ENCODE measurements around the gene LRCH3. TPM values are rescaled to one million over a fixed set of nuclear protein-coding genes. Genes with fewer than 3 reads are reported as not detected.
A peak's percentile ranks its signal among the peaks of the same experiment; 100 is the strongest.

LRCH3 gene
- total and polyA plus RNA-seq, 4 donors, result 44.5 to 84.6 (median 58.0) TPM

- Histone ChIP-seq H3K4me3 (ENCODE audit: low read depth, low read length) (no peak overlapping the region), H3K36me3 (ENCODE audit: control insufficient read depth, insufficient read depth, low read length) (peaks cover 3% of the 10 kb centered on the region), H3K27me3 (ENCODE audit: control insufficient read depth, insufficient read depth, low read length) (no peaks in the 10 kb centered on the region), H3K4me1 (ENCODE audit: control insufficient read depth, insufficient read depth, low read length) (peaks cover 11% of the 10 kb centered on the region), H3K27ac (ENCODE audit: low read depth, low read length) (no peak overlapping the region), H3K9me3 (ENCODE audit: control insufficient read depth, insufficient read depth, low read length) (no peaks in the 10 kb centered on the region)
- DNase-seq (ENCODE audit: low read depth in 4 of 6, low spot score in 6 of 6), result no peak
- 100% methylated on average over 1 of the region's 3 CpGs for WGBS (ENCODE audit: insufficient coverage)
These were observed 1.7 kb upstream of the LRCH3 start for GRCh38 chr3:197789309-197789708.

- no peak for DNase-seq (ENCODE audit: low read depth in 4 of 6, low spot score in 6 of 6)
- no CpG with 5 or more reads among the region's 1 CpG for WGBS (ENCODE audit: insufficient coverage)
- H3K27ac ChIP-seq (ENCODE audit: low read depth, low read length), result no peak overlapping the region
- no peaks in the 10 kb centered on the region for H3K27me3 ChIP-seq (ENCODE audit: control insufficient read depth, insufficient read depth, low read length)
- H3K4me3 ChIP-seq (ENCODE audit: low read depth, low read length), result no peak overlapping the region
- peaks cover 3% of the 10 kb centered on the region for H3K36me3 ChIP-seq (ENCODE audit: control insufficient read depth, insufficient read depth, low read length)
- peaks cover 11% of the 10 kb centered on the region for H3K4me1 ChIP-seq (ENCODE audit: control insufficient read depth, insufficient read depth, low read length)
- no peaks in the 10 kb centered on the region for H3K9me3 ChIP-seq (ENCODE audit: control insufficient read depth, insufficient read depth, low read length)
These were observed 1.0 kb upstream of the LRCH3 start for GRCh38 chr3:197790033-197790432.

- Histone ChIP-seq H3K36me3 (ENCODE audit: control insufficient read depth, insufficient read depth, low read length) (peaks cover 3% of the 10 kb centered on the region), H3K4me3 (ENCODE audit: low read depth, low read length) (peak overlapping the region; percentile 93), H3K27me3 (ENCODE audit: control insufficient read depth, insufficient read depth, low read length) (no peaks in the 10 kb centered on the region), H3K27ac (ENCODE audit: low read depth, low read length) (peak overlapping the region; percentile 97), H3K4me1 (ENCODE audit: control insufficient read depth, insufficient read depth, low read length) (peaks cover 11% of the 10 kb centered on the region), H3K9me3 (ENCODE audit: control insufficient read depth, insufficient read depth, low read length) (no peaks in the 10 kb centered on the region)
- 0% methylated on average over 9 of the region's 25 CpGs for WGBS (ENCODE audit: insufficient coverage)
- peak in 3 of 6 donors; percentile 20 to 63 (median 24) for DNase-seq (ENCODE audit: low read depth in 4 of 6, low spot score in 6 of 6)
These were observed 1.0 kb downstream of the LRCH3 start for GRCh38 chr3:197791892-197792647.

GRCh38 chr3:197793247-197793646 lies 2.2 kb downstream of the LRCH3 start:
- WGBS (ENCODE audit: insufficient coverage), result no CpG with 5 or more reads among the region's 2 CpGs
- no peak for DNase-seq (ENCODE audit: low read depth in 4 of 6, low spot score in 6 of 6)
- Histone ChIP-seq H3K4me1 (ENCODE audit: control insufficient read depth, insufficient read depth, low read length) (peaks cover 11% of the 10 kb centered on the region), H3K27ac (ENCODE audit: low read depth, low read length) (no peak overlapping the region), H3K4me3 (ENCODE audit: low read depth, low read length) (no peak overlapping the region), H3K27me3 (ENCODE audit: control insufficient read depth, insufficient read depth, low read length) (no peaks in the 10 kb centered on the region), H3K36me3 (ENCODE audit: control insufficient read depth, insufficient read depth, low read length) (no peaks in the 10 kb centered on the region), H3K9me3 (ENCODE audit: control insufficient read depth, insufficient read depth, low read length) (no peaks in the 10 kb centered on the region)

- no peak overlapping the region for H3K4me3 ChIP-seq (ENCODE audit: low read depth, low read length)
- no peaks in the 10 kb centered on the region for H3K9me3 ChIP-seq (ENCODE audit: control insufficient read depth, insufficient read depth, low read length)
- H3K27me3 ChIP-seq (ENCODE audit: control insufficient read depth, insufficient read depth, low read length), result no peaks in the 10 kb centered on the region
- no peak for DNase-seq (ENCODE audit: low read depth in 4 of 6, low spot score in 6 of 6)
- no peak overlapping the region for H3K27ac ChIP-seq (ENCODE audit: low read depth, low read length)
- H3K36me3 ChIP-seq (ENCODE audit: control insufficient read depth, insufficient read depth, low read length), result no peaks in the 10 kb centered on the region
- 100% methylated on average over 1 of the region's 1 CpG for WGBS (ENCODE audit: insufficient coverage)
- H3K4me1 ChIP-seq (ENCODE audit: control insufficient read depth, insufficient read depth, low read length), result peaks cover 11% of the 10 kb centered on the region
These were observed 3.1 kb downstream of the LRCH3 start for GRCh38 chr3:197794115-197794514.

GRCh38 chr3:197795200-197795599 lies 4.1 kb downstream of the LRCH3 start:
- H3K4me1 ChIP-seq (ENCODE audit: control insufficient read depth, insufficient read depth, low read length), result peaks cover 11% of the 10 kb centered on the region
- no peak for DNase-seq (ENCODE audit: low read depth in 4 of 6, low spot score in 6 of 6)
- H3K27me3 ChIP-seq (ENCODE audit: control insufficient read depth, insufficient read depth, low read length), result no peaks in the 10 kb centered on the region
- no peaks in the 10 kb centered on the region for H3K36me3 ChIP-seq (ENCODE audit: control insufficient read depth, insufficient read depth, low read length)
- no peak overlapping the region for H3K4me3 ChIP-seq (ENCODE audit: low read depth, low read length)
- no peaks in the 10 kb centered on the region for H3K9me3 ChIP-seq (ENCODE audit: control insufficient read depth, insufficient read depth, low read length)
- H3K27ac ChIP-seq (ENCODE audit: low read depth, low read length), result no peak overlapping the region
- no CpG with 5 or more reads among the region's 1 CpG for WGBS (ENCODE audit: insufficient coverage)

- Histone ChIP-seq H3K27me3 (ENCODE audit: control insufficient read depth, insufficient read depth, low read length) (no peaks in the 10 kb centered on the region), H3K4me3 (ENCODE audit: low read depth, low read length) (no peak overlapping the region), H3K4me1 (ENCODE audit: control insufficient read depth, insufficient read depth, low read length) (peaks cover 6% of the 10 kb centered on the region), H3K36me3 (ENCODE audit: control insufficient read depth, insufficient read depth, low read length) (no peaks in the 10 kb centered on the region), H3K9me3 (ENCODE audit: control insufficient read depth, insufficient read depth, low read length) (no peaks in the 10 kb centered on the region), H3K27ac (ENCODE audit: low read depth, low read length) (no peak overlapping the region)
- WGBS (ENCODE audit: insufficient coverage), result 100% methylated on average over 2 of the region's 4 CpGs
- DNase-seq (ENCODE audit: low read depth in 4 of 6, low spot score in 6 of 6), result no peak
These were observed 5.0 kb downstream of the LRCH3 start for GRCh38 chr3:197796087-197796486.

GRCh38 chr3:197798863-197799262 lies 7.8 kb downstream of the LRCH3 start:
- no peak for DNase-seq (ENCODE audit: low read depth in 4 of 6, low spot score in 6 of 6)
- no peaks in the 10 kb centered on the region for H3K4me1 ChIP-seq (ENCODE audit: control insufficient read depth, insufficient read depth, low read length)
- WGBS (ENCODE audit: insufficient coverage), result 93% methylated on average over 2 of the region's 3 CpGs
- H3K9me3 ChIP-seq (ENCODE audit: control insufficient read depth, insufficient read depth, low read length), result no peaks in the 10 kb centered on the region
- H3K27ac ChIP-seq (ENCODE audit: low read depth, low read length), result no peak overlapping the region
- no peaks in the 10 kb centered on the region for H3K36me3 ChIP-seq (ENCODE audit: control insufficient read depth, insufficient read depth, low read length)
- no peak overlapping the region for H3K4me3 ChIP-seq (ENCODE audit: low read depth, low read length)
- H3K27me3 ChIP-seq (ENCODE audit: control insufficient read depth, insufficient read depth, low read length), result no peaks in the 10 kb centered on the region

- Histone ChIP-seq H3K9me3 (ENCODE audit: control insufficient read depth, insufficient read depth, low read length) (no peaks in the 10 kb centered on the region), H3K4me1 (ENCODE audit: control insufficient read depth, insufficient read depth, low read length) (no peaks in the 10 kb centered on the region), H3K27me3 (ENCODE audit: control insufficient read depth, insufficient read depth, low read length) (no peaks in the 10 kb centered on the region), H3K36me3 (ENCODE audit: control insufficient read depth, insufficient read depth, low read length) (no peaks in the 10 kb centered on the region), H3K27ac (ENCODE audit: low read depth, low read length) (no peak overlapping the region), H3K4me3 (ENCODE audit: low read depth, low read length) (no peak overlapping the region)
- 100% methylated on average over 1 of the region's 3 CpGs for whole genome bisulfite sequencing (ENCODE audit: insufficient coverage)
- no peak for DNase-seq (ENCODE audit: low read depth in 4 of 6, low spot score in 6 of 6)
These were observed 9.3 kb downstream of the LRCH3 start for GRCh38 chr3:197800379-197800778.

All from spinal cord (tissue), 10 donors.